PC-3 (cell line): Measurements from ENCODE around the gene TEX53. TPM values are rescaled to one million over a fixed set of nuclear protein-coding genes. Genes with fewer than 3 reads are reported as not detected.

Experiments used
- ATAC-seq: fragments of 200-7000 bp; cut with Tn5 transposase; 2 replicates; pipeline ENCODE4 v1.9.1; 2020; ENCODE audit warnings: mild to moderate bottlenecking, moderate library complexity
- BruUV-seq: library from RNA; stranded (reverse); fragments of 400-500 nt; replicated peaks from 2 replicates; lab custom pipeline; 2021; lab: Mats Ljungman, UMichigan
- CTCF ChIA-PET: fragments of 300-600 bp; sonication (Branson Sonifier 250); formaldehyde crosslinking; loops from one replicate; lab custom pipeline; 2022; ENCODE audit warnings: antibody characterized with exemption; lab: Charles Lee
- POLR2A ChIA-PET: fragments of 300-600 bp; sonication (Branson Sonifier 250); formaldehyde crosslinking; loops from one replicate; lab custom pipeline; 2022; ENCODE audit warnings: antibody characterized with exemption; ENCODE audit not compliant: unreplicated experiment; lab: Charles Lee
- DNase-seq: peaks from one replicate; pipeline ENCODE4 v3.0.0-alpha.2; 2015
- H2AFZ ChIP-seq: fragments of 300-600 bp; sonication (generic); 2 replicates; pipeline ENCODE4 v1.6.0; 2016; ENCODE audit warnings: antibody characterized with exemption, low read length
- H3F3A ChIP-seq: fragments of 300-600 bp; sonication (generic); one replicate; pipeline ENCODE4 v1.6.0; 2017; ENCODE audit warnings: antibody characterized with exemption, low read length, control low read depth, mild to moderate bottlenecking; ENCODE audit not compliant: unreplicated experiment
- H3K27ac ChIP-seq: fragments of 300-600 bp; sonication (generic); 2 replicates; pipeline ENCODE4 v1.5.1; 2016; ENCODE audit warnings: mild to moderate bottlenecking, low read length
- H3K27me3 ChIP-seq: fragments of 300-600 bp; sonication (generic); 2 replicates; pipeline ENCODE4 v1.6.1; 2016; ENCODE audit warnings: low read length, mixed read lengths
- H3K36me3 ChIP-seq: fragments of 300-600 bp; sonication (generic); 2 replicates; pipeline ENCODE4 v1.6.1; 2016; ENCODE audit warnings: low read depth, mixed run types, low read length, mixed read lengths
- H3K4me1 ChIP-seq: fragments of 300-600 bp; sonication (generic); 2 replicates; pipeline ENCODE4 v1.5.1; 2016; ENCODE audit warnings: low read length; ENCODE audit not compliant: insufficient read depth
- H3K4me2 ChIP-seq: fragments of 300-600 bp; sonication (generic); 2 replicates; pipeline ENCODE4 v1.6.0; 2016; ENCODE audit warnings: low read length
- H3K4me3 ChIP-seq: fragments of 300-600 bp; sonication (generic); 2 replicates; pipeline ENCODE4 v1.5.1; 2016; ENCODE audit warnings: mild to moderate bottlenecking, low read length, mixed read lengths
- H3K79me2 ChIP-seq: fragments of 300-600 bp; sonication (generic); 2 replicates; pipeline ENCODE4 v1.6.1; 2017; ENCODE audit warnings: low read length, mixed read lengths
- H3K9ac ChIP-seq: fragments of 300-600 bp; sonication (generic); 2 replicates; pipeline ENCODE4 v1.6.0; 2016; ENCODE audit warnings: mild to moderate bottlenecking, low read length
- H3K9me2 ChIP-seq: fragments of 300-600 bp; sonication (generic); replicated peaks from 2 replicates; pipeline ENCODE4 v1.6.1; 2016; ENCODE audit warnings: mixed run types, low read length, mixed read lengths
- H3K9me3 ChIP-seq: fragments of 300-600 bp; sonication (generic); 2 replicates; pipeline ENCODE4 v1.6.1; 2016; ENCODE audit warnings: low read length, mixed read lengths
- H4K20me1 ChIP-seq: fragments of 300-600 bp; sonication (generic); 2 replicates; pipeline ENCODE4 v1.6.1; 2016; ENCODE audit warnings: low read length, mixed read lengths
- EZH2 ChIP-seq: fragments of 300-600 bp; sonication (generic); IDR thresholded peaks from one replicate; pipeline ENCODE4 v1.6.1; 2017; ENCODE audit warnings: antibody characterized with exemption, mild to moderate bottlenecking, low read length; ENCODE audit not compliant: unreplicated experiment
- EZH2phosphoT487 ChIP-seq: fragments of 300-600 bp; sonication (generic); IDR thresholded peaks from 2 replicates; pipeline ENCODE4 v1.6.1; 2018; ENCODE audit warnings: mild to moderate bottlenecking, antibody characterized with exemption, low read length, borderline replicate concordance
- intact Hi-C: fragments of 100-400 bp; cut with micrococcal nuclease; formaldehyde crosslinking; loops from 2 replicates; pipeline ENCODE4 v1.9.0; 2023
- total RNA-seq: library from RNA; depleted of rRNA; stranded (reverse); fragments of >200 nt; gene quantifications from 2 replicates; pipeline ENCODE4 v1.2.3, GENCODE V29; 2014
- TF ChIP-seq, protein P1 (sequence below): fragments of 300-600 bp; sonication (generic); conservative IDR thresholded peaks from 2 replicates; pipeline ENCODE4 v1.5.1; 2017; ENCODE audit warnings: antibody characterized with exemption, low read depth, mild to moderate bottlenecking, low read length

Gene TEX53
- total RNA-seq, 1 experiment from 2014 or later: not detected

DNA sequence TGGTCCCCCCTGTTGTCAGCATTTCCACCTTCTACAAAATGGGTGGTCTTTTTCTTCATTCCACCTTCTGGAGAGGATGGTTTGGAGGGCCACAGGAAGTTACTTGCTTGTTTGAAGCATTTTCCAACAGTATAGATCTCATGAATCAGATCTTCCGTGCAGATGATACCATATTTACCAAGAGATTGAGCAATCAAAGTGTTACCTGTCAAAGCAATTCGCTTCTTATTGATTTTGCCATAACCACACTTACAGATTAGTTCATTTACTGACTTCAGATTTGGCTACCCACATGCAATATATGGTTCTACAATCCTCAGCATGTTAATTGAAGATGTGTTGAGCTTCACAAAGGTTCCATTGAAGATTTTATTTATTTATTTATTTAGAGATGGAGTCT, 38.3 kb upstream of the TEX53 start:
- DNase-seq (peak; percentile 33), ATAC-seq (no peak)
- no peak overlapping the region; the same call in 1 of the 2 replicates for H3K9ac ChIP-seq
- no peaks in the 10 kb centered on the region for H3K9me3 ChIP-seq
- H4K20me1 ChIP-seq: no peaks in the 10 kb centered on the region
- no peaks in the 10 kb centered on the region for H3K9me2 ChIP-seq
- no peaks in the 10 kb centered on the region for H3F3A ChIP-seq
- intact Hi-C loops: no loop called here
- TF ChIP-seq, protein P1, sequence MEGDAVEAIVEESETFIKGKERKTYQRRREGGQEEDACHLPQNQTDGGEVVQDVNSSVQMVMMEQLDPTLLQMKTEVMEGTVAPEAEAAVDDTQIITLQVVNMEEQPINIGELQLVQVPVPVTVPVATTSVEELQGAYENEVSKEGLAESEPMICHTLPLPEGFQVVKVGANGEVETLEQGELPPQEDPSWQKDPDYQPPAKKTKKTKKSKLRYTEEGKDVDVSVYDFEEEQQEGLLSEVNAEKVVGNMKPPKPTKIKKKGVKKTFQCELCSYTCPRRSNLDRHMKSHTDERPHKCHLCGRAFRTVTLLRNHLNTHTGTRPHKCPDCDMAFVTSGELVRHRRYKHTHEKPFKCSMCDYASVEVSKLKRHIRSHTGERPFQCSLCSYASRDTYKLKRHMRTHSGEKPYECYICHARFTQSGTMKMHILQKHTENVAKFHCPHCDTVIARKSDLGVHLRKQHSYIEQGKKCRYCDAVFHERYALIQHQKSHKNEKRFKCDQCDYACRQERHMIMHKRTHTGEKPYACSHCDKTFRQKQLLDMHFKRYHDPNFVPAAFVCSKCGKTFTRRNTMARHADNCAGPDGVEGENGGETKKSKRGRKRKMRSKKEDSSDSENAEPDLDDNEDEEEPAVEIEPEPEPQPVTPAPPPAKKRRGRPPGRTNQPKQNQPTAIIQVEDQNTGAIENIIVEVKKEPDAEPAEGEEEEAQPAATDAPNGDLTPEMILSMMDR: no peak
- TF ChIP-seq EZH2phosphoT487 (no peak), EZH2 (no peak)
- no peak overlapping the region for H2AFZ ChIP-seq
- no peaks in the 10 kb centered on the region for H3K27me3 ChIP-seq
- no TSS peak for BruUV-seq
- H3K4me3 ChIP-seq: no peak overlapping the region
- H3K4me1 ChIP-seq: peaks cover 50% of the 10 kb centered on the region
- POLR2A ChIA-PET: no interaction called here
- H3K4me2 ChIP-seq: no peak overlapping the region
- CTCF ChIA-PET: no interaction called here
- peak overlapping the region; percentile 53 for H3K27ac ChIP-seq
- no peaks in the 10 kb centered on the region for H3K36me3 ChIP-seq
- H3K79me2 ChIP-seq: no peaks in the 10 kb centered on the region

DNA sequence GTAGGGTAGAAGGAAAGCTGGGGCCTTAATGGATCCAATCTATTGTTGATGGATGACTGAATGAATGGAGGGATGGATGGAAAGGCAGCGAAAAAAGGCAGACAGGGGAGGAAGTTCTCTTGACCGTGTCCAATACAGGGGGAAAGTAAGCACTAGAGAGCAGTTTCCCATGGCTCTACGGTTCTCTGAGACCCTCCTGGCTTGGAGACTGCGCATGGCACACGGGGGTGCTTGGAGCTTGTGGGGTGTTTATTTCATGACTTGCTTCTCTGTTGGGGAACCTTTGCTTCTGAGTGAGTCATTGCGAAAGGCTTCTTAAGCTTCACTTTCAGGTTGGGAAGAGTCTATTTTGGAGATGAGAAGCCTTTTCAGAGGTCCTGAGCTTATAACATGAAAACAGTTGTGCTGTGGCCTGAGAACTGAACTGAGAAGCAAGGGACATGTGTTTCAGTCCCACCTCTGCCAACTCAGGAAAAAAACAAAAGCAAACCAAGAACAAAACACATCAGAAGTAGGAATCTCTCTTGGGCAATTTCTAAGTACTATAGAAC, 37.2 kb upstream of the TEX53 start:
- Histone ChIP-seq H3K4me2 (no peak overlapping the region), H2AFZ (no peak overlapping the region), H3K9ac (peak overlapping the region; percentile 95; the same call in 1 of the 2 replicates), H3K4me1 (peaks cover 60% of the 10 kb centered on the region), H3K36me3 (no peaks in the 10 kb centered on the region), H3K4me3 (no peak overlapping the region), H3F3A (no peaks in the 10 kb centered on the region), H3K9me2 (no peaks in the 10 kb centered on the region), H4K20me1 (no peaks in the 10 kb centered on the region), H3K79me2 (no peaks in the 10 kb centered on the region), H3K27ac (peak overlapping the region; percentile 98), H3K27me3 (no peaks in the 10 kb centered on the region), H3K9me3 (no peaks in the 10 kb centered on the region)
- no TSS peak for BruUV-seq
- DNase-seq: no peak
- ChIA-PET CTCF (no interaction called here), POLR2A (no interaction called here)
- no peak for ATAC-seq
- TF ChIP-seq EZH2phosphoT487: no peak
- TF ChIP-seq, protein P1: no peak
- TF ChIP-seq EZH2: no peak
- intact Hi-C loops: no loop called here

DNA sequence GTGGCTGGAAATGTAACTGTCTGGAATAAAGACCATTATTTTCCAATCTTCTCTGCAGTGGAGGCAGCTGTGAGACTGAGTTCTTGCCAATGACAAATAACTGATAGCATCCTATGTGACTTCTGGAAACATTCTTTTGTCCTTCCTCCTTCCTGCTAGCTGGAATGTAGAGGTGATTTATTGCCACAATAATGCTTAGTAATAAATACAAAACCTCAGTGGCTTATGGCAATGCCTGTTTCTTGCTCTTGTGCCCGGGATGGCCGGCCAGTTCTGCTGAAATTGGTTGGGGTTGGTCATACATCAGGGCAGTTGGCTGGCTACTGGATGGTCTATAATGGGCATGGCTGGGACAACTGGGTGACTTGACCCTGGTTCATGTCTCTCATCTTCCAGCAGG, 36.5 kb upstream of the TEX53 start:
- ChIA-PET CTCF (interaction anchor here (0.7 kb wide), 1 partner anchor 13 kb away, joined by 4 read pairs; no protein-coding TSS in a partner anchor), POLR2A (no interaction called here)
- Histone ChIP-seq H3K4me3 (no peak overlapping the region), H3K9me2 (no peaks in the 10 kb centered on the region), H3K79me2 (no peaks in the 10 kb centered on the region), H2AFZ (no peak overlapping the region), H3K36me3 (no peaks in the 10 kb centered on the region), H3K4me2 (no peak overlapping the region), H3K9me3 (no peaks in the 10 kb centered on the region), H3K27me3 (no peaks in the 10 kb centered on the region), H4K20me1 (no peaks in the 10 kb centered on the region), H3F3A (no peaks in the 10 kb centered on the region), H3K9ac (peak overlapping the region; percentile 95; the same call in 1 of the 2 replicates), H3K4me1 (peaks cover 60% of the 10 kb centered on the region), H3K27ac (peak overlapping the region; percentile 98)
- no peak for TF ChIP-seq EZH2phosphoT487
- TF ChIP-seq, protein P1: no peak
- TF ChIP-seq EZH2: no peak
- intact Hi-C loops: no loop called here
- peak; percentile 70 for DNase-seq
- no TSS peak for BruUV-seq
- peak; percentile 1; the same call in 1 of the 2 replicates for ATAC-seq
